Glutamatergic neuron (in vitro differentiated cells): ENCODE data around the gene MSMB. TPM values are rescaled to one million over a fixed set of nuclear protein-coding genes. Genes with fewer than 3 reads are reported as not detected.

Source experiments
- total RNA-seq: library from RNA; stranded (reverse); fragmentation: NEBNext Ultra II Directional; extraction: Animal tissue kit (Norgen Biotek cat#: 25700); gene quantifications from one replicate; pipeline ENCODE4 v1.2.1, GENCODE V29; 2021; ENCODE audit not compliant: unreplicated experiment

Gene MSMB
- total RNA-seq, 1 donor from 2014 or later, result not detected

Other genes with a start within 250 kb of the MSMB start
- 37.4 TPM for gene AGAP4, start 198.8 kb downstream of the MSMB start, total RNA-seq
- 56.0 TPM for gene TIMM23, start 73.8 kb downstream of the MSMB start, total RNA-seq
- gene NCOA4, start 15.6 kb downstream of the MSMB start, total RNA-seq, result 90.5 TPM
- not detected for gene ANTXRL, start 240.7 kb upstream of the MSMB start, total RNA-seq